Activated CD8-positive, alpha-beta memory T cell treated with anti-CD3 and anti-CD28 coated beads, Interleukin-2, amount 50 U/mL, for 24 hours (primary cell): Measurements from ENCODE around the gene RAG1.

ENCODE experiments used
- DNase-seq: peaks from one replicate; pipeline ENCODE4 v3.0.0-alpha.2; 2020; ENCODE audit errors: extremely low read depth

The RAG1 gene

DNA sequence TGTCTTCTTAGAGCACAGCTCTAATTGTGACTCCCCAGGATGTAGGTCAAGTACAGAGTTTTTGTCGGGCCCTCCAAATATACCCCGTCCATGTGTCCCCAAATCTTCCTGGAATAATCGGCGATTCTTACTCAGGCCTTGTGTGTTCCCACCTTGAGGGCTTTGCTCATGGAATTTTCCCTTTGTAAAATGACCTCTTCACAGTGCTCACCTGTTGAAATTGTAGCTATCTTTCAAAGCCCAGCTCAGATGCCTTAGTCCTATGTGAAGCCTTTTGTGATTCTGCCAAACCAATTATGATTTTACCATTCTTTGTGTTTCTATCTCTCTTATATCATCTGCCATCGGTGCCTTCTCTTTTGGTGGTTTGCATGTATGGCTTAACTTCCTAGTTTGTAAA, 60.3 kb downstream of the RAG1 start:
- DNase-seq, result no peak

DNA sequence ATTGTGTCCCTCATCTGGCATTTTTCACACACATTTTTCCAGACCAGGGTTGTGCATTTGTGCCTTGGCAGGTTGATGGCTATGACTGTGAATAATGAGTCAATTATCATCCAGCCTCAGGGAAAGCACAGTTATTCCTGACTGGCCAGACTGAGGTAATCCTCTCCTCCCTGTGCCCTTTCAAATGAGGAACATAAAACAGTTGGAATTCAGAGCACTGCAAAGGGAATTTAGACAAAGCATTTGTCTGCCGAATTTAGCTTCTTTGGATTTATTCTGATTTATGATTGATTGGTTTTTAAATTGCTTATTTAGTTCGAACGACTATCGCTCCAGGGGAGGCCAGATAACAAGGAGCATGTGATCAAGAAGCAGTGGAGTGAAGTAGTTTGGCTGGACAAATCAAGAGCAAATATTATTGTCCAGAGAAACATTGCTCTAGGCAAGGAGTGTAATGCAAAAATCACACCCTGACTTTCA, 61.0 kb downstream of the RAG1 start:
- no peak for DNase-seq
